22Rv1 (cell line): ENCODE results near the gene TRAK1.

Experiments
- H3K27ac ChIP-seq: fragments of 450-650 bp; 2 replicates; pipeline ENCODE4 v1.5.1; 2017
- ZFX ChIP-seq: fragments of 450-650 bp; IDR thresholded peaks from 2 replicates; pipeline ENCODE4 v1.6.1; 2017; ENCODE audit warnings: antibody characterized with exemption, borderline replicate concordance
- TF ChIP-seq, protein P1 (sequence below): fragments of 450-650 bp; IDR thresholded peaks from 2 replicates; pipeline ENCODE4 v1.5.1; 2017; ENCODE audit warnings: mild to moderate bottlenecking

The TRAK1 gene

DNA sequence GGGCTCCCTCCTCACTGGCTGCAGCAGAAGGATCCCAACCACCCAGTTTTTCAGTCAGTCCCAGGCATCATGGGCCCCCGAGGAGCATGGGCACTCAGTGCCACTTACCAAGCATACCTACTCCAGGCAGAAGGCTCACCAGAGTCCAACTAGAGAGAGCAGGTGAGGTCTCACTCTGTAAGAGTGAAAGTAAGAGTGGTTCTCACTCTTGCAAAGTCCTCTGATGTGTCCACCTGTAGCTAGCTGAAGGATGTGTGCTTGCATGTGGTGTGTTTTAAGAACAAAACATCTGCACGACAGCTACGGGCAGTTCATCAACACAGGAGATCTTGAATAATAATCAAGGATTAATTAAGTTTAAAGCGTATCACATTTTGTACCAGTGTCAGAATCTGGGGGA, 125.1 kb downstream of the TRAK1 start:
- H3K27ac ChIP-seq = no peak overlapping the region
- TF ChIP-seq ZFX = no peak
- TF ChIP-seq, protein P1, sequence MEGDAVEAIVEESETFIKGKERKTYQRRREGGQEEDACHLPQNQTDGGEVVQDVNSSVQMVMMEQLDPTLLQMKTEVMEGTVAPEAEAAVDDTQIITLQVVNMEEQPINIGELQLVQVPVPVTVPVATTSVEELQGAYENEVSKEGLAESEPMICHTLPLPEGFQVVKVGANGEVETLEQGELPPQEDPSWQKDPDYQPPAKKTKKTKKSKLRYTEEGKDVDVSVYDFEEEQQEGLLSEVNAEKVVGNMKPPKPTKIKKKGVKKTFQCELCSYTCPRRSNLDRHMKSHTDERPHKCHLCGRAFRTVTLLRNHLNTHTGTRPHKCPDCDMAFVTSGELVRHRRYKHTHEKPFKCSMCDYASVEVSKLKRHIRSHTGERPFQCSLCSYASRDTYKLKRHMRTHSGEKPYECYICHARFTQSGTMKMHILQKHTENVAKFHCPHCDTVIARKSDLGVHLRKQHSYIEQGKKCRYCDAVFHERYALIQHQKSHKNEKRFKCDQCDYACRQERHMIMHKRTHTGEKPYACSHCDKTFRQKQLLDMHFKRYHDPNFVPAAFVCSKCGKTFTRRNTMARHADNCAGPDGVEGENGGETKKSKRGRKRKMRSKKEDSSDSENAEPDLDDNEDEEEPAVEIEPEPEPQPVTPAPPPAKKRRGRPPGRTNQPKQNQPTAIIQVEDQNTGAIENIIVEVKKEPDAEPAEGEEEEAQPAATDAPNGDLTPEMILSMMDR = no peak

DNA sequence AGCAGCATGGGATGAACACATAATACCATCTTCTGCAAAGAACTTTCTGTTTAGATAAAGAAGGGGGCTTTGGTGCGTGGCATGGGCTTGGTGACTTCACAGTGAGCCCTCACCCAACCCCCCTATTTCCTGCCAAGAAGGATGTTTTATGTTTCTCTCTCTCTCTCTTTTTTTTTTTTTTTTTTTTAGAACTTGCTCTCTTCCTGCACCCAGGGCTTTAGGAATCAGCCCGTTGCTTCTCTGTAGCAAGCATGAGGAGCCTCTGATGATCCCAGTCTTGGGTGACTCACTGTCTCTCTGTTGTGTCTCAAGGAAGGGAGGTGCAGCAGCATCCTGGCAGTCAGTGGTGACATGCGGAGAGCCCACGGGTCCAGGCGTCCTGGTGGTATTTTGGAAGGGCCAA, 125.8 kb downstream of the TRAK1 start:
- TF ChIP-seq, protein P1 = no peak
- TF ChIP-seq ZFX = no peak
- no peak overlapping the region for H3K27ac ChIP-seq

DNA sequence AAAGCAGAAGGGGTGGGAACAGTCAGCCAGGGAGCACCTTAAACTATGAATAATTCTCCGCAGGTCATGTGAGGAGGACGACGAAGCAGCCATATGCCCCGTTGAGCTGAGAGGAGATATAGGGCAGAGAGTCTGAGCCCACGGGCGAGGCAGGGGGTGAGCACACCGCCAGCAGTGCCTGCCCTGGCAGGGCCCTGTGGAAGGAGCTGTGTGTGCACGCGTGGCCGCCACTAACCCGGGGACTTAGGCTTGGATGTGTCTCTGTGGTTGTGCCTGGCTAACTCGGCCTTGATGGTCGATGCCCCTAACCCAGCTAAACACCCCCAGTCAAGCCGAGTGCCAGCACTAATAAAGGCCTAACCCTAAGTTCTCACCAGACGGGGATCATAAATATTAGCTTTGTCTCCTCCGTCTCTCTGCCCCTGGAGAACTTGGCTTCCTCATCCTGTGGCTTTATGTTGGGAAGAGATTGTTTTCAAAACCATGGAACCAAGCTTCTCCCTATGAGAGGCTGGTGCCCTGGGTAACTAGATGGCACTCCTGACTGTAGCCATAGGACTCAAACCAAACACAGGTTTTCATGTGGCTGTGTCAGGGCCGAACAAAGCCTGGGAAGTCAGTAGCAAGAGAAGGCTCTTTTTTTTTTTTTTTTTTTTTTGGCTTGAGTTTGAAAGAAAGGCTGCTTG, 129.4 kb downstream of the TRAK1 start:
- no peak overlapping the region for H3K27ac ChIP-seq
- TF ChIP-seq ZFX = no peak
- TF ChIP-seq, protein P1 = no peak

DNA sequence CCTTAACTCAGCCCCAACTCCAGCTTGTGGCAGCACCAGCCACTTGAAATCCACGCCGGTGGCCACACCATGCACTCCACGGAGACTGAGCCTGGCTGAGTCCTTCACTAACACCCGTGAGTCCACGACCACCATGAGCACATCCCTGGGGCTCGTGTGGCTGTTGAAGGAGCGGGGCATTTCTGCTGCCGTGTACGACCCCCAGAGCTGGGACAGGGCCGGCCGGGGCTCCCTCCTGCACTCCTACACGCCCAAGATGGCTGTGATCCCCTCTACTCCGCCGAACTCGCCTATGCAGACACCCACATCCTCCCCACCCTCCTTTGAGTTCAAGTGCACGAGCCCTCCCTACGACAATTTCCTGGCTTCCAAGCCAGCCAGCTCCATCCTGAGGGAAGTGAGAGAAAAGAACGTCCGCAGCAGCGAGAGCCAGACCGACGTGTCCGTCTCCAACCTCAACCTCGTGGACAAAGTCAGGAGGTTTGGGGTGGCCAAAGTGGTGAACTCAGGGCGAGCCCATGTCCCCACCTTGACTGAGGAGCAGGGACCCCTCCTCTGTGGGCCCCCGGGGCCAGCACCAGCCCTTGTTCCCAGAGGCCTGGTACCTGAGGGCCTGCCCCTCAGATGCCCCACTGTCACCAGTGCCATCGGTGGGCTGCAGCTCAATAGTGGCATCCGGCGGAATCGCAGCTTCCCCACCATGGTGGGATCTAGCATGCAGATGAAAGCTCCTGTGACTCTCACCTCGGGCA, 132.0 kb downstream of the TRAK1 start:
- no peak overlapping the region for H3K27ac ChIP-seq
- TF ChIP-seq, protein P1 = no peak
- no peak for TF ChIP-seq ZFX

DNA sequence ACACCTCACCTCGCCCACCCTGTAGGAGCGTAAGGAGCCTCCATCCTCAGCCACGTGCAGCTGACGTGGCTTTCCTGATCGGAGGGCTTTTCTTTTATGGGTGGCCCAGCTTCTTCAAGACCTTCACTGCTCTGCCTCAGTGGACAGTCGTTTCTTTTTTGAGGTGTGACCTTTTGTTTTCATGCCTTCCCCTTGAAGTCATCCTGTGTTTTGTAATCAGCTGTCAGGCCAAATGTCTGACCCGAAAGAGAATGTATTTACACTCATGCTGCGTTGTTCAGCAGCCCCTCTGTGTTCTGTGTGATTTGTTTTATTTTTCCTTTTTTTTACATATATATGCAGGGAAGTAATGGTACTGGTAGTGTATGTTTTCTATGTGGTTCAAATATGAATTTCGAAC, 133.0 kb downstream of the TRAK1 start:
- TF ChIP-seq, protein P1 = no peak
- TF ChIP-seq ZFX = no peak
- no peak overlapping the region for H3K27ac ChIP-seq

DNA sequence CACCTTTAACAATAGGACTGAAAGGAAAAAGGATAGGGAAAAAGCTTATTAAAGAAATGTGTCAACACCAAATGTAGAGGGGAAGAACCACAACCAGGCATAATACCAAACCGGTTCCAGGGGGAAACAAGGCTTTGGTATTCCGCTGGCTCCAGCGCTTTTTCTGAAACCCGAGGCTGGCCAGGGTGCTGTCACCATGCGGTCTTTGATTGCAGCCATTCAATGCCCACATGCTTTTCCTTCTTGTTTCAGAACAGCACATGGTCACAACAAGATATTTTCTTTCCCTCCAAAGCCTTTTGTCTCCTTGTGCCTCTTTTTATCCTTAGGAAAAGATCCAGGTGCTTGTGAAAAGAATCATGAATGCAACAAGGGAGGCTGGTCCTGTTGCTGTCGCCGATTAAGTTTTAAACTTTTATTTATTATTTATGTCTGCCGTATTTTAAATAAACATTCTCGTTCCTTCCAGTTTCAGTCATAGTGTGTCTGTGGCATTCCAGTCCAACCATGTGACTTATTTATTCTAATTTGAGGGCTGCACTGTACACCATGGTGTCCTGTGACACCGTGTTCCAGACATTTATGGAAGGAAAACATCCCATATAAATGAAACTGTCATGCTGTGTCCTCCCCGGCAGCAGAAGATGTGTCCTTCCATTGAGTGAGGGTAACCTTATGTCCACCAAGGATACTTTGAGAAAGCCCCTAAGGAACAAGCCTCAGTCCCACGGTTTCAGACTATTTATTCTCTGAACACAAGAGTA, 133.7 kb downstream of the TRAK1 start:
- TF ChIP-seq, protein P1 = no peak
- no peak for TF ChIP-seq ZFX
- H3K27ac ChIP-seq = peak overlapping the region; percentile 12; the same call in 1 of the 2 replicates
